Adipocyte (in vitro differentiated cells): Measurements from ENCODE around the gene ZNF213.

Experiments used
- DNase-seq: peaks from one replicate; pipeline ENCODE4 v3.0.0-alpha.2; 2015; ENCODE audit warnings: low read depth
- H3K27me3 ChIP-seq: replicated peaks from 2 replicates; pipeline ENCODE4 v1.7.0; 2013; ENCODE audit warnings: mild to moderate bottlenecking, low read length, moderate library complexity; ENCODE audit not compliant: control insufficient read depth, insufficient read depth
- H3K36me3 ChIP-seq: 2 replicates; pipeline ENCODE4 v1.7.0; 2013; ENCODE audit warnings: low read length, mild to moderate bottlenecking, moderate library complexity; ENCODE audit not compliant: control insufficient read depth, insufficient read depth, severe bottlenecking
- H3K4me1 ChIP-seq: 2 replicates; pipeline ENCODE4 v1.7.0; 2013; ENCODE audit warnings: mild to moderate bottlenecking, low read length, moderate library complexity; ENCODE audit not compliant: control insufficient read depth, insufficient read depth
- H3K4me3 ChIP-seq: 2 replicates; pipeline ENCODE4 v1.7.0; 2013; ENCODE audit warnings: mild to moderate bottlenecking, low read length, moderate library complexity
- H3K9ac ChIP-seq: 2 replicates; pipeline ENCODE4 v1.7.0; 2013; ENCODE audit warnings: mild to moderate bottlenecking, low read length, moderate library complexity
- H3K9me3 ChIP-seq: 2 replicates; pipeline ENCODE4 v1.7.0; 2013; ENCODE audit warnings: mild to moderate bottlenecking, low read length, moderate library complexity; ENCODE audit not compliant: control insufficient read depth

The ZNF213 gene

DNA sequence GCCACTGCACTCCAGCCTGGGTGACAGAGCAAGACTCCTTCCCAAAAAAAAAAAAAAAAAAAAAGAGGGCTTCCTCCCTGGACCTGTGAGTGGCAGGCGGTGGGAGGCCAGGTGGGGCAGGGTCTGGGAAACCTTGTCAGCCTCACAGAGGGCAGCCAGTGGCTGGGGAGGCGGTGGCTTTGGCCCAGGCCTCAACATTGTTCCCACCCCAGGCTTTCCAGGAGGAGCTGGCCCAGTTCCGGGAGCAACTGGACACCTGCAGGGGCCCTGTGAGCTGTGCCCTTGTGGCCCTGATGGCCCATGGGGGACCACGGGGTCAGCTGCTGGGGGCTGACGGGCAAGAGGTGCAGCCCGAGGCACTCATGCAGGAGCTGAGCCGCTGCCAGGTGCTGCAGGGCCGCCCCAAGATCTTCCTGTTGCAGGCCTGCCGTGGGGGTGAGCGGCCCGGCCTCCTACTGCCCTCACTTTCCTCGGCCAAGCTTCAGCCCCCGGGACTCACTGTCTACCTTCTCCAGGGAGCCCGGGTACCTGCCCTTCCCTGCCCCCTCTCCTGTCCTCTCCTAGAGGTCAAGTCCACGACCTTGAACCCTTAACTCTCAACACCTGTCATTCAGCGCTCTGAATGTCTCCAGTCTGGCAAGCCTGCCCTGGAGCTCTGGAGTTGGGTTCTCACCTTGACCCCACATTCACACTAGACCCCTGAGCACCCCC lies 12.4 kb downstream of the ZNF213 start:
- no peak overlapping the region for H3K4me3 ChIP-seq

DNA sequence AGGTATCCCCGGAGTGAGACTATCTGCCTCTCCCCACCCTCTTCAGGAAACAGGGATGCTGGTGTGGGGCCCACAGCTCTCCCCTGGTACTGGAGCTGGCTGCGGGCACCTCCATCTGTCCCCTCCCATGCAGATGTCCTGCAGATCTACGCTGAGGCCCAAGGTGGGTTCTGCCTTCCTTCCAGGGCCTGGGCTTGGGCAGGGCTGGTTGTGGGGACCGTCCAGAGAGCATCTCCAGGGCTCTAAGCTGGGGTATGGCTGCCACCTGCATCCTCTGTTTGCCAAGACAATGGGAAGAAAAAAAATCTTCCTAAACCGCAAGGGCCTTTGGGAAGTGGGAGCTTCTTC lies 12.9 kb downstream of the ZNF213 start:
- Histone ChIP-seq H3K27me3 (no peaks in the 10 kb centered on the region), H3K4me1 (peaks cover 13% of the 10 kb centered on the region), H3K36me3 (no peaks in the 10 kb centered on the region), H3K4me3 (no peak overlapping the region), H3K9me3 (no peaks in the 10 kb centered on the region), H3K9ac (no peak overlapping the region)
- no peak for DNase-seq

More for the DNA sequence above, 12.4 kb downstream of the ZNF213 start:
- no peaks in the 10 kb centered on the region for H3K27me3 ChIP-seq
- peaks cover under 1% of the 10 kb centered on the region for H3K36me3 ChIP-seq
- H3K9ac ChIP-seq = no peak overlapping the region
- H3K9me3 ChIP-seq = no peaks in the 10 kb centered on the region
- no peak for DNase-seq
- H3K4me1 ChIP-seq = peaks cover 10% of the 10 kb centered on the region

DNA sequence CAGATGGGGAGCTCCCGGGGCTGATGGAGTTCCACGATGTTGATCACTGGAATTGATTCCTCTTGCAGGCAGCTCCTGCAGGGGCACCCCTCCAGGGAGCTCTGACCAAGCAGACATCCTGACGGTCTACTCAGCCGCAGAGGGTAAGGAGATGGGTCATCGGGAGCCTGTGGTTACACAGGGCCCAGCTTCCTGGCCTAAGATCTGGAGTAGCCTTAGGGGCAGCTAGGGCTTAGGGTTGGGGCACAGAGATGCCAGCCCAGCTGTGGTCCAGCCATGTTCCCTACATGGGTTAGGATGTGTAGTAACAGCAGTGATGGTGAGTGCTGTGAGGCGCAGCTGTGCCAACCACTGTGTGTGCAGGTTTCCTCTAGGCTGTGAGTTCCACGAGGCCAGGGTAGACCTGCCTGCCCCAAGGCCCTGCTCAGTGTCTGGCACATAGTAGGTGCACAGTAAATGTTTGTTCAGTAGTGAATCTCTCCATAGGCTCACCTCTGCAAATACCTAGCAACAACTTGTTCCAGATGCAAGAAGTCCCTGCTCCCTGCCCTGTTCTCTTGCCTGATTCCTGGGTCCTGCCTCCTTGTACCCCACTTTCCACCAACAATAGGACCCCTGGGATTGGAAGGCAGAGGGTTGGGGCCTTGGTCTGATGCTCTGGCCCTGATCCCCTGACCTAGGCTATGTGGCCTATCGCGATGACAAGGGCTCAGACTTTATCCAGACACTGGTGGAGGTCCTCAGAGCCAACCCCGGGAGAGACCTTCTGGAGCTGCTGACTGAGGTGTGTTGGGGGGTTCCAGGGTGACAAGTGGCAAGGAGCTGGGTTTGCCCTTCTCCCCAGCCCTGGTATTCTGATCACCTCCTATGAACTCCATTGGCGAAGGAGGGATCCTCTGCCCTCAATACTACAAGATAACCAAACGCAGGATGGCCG lies 13.7 kb downstream of the ZNF213 start:
- DNase-seq = no peak
- H3K4me3 ChIP-seq = no peak overlapping the region
- H3K9me3 ChIP-seq = no peaks in the 10 kb centered on the region
- H3K4me1 ChIP-seq = peaks cover 13% of the 10 kb centered on the region
- no peaks in the 10 kb centered on the region for H3K36me3 ChIP-seq
- H3K9ac ChIP-seq = no peak overlapping the region
- no peaks in the 10 kb centered on the region for H3K27me3 ChIP-seq

DNA sequence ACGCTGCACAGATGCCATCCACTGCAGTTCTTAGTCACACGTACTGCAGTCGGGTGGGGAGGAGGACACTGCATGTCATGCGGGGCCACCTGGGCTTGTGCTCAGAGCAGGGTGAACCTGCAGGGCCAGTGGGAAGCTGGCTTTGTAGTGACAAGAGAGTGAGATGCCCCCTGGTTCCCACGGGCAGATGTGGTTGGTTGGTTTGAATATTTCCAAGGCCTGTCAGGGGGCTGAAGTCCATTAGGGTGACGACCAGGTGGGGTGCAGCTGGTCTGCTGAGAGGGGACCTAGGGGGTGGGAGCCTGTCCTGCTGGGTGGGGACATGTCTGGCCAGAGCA lies 14.3 kb downstream of the ZNF213 start:
- H3K4me3 ChIP-seq = no peak overlapping the region
- H3K27me3 ChIP-seq = no peaks in the 10 kb centered on the region
- H3K9ac ChIP-seq = peak overlapping the region; percentile 94
- H3K36me3 ChIP-seq = no peaks in the 10 kb centered on the region
- no peaks in the 10 kb centered on the region for H3K9me3 ChIP-seq
- peaks cover 13% of the 10 kb centered on the region for H3K4me1 ChIP-seq
- no peak for DNase-seq

DNA sequence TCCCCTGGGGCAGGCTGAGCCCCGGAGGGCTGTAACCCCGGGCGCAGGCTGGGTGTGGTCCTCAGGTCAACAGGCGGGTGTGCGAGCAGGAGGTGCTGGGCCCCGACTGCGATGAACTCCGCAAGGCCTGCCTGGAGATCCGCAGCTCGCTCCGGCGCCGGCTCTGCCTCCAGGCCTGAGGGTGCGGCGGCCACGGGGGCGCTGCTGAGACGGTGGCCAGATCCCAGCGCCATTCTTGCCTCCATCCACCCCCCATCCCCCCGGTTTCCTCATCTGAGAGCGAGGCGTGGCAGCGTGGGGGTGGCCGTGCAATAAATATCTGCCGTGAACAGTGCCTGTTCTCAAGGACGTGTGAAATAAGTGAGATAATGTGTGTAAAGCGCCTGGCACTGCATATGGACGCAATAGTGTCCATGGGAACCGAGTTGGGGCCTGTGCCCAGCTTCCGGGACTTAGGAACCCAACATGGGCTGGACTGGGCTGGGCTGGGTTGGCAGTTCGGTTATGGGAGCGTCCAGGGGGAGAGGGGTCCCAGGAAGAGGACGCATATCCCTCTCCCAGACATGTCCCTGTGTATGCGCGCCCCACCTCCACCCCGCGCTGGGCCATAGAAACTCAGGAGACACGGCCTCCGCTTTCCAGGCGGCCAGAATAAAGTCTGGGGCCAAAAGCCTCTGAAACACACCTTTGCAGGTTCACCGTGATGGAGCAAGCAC lies 15.0 kb downstream of the ZNF213 start:
- peak; percentile 76 for DNase-seq
- H3K4me3 ChIP-seq = peak overlapping the region; percentile 93

DNA sequence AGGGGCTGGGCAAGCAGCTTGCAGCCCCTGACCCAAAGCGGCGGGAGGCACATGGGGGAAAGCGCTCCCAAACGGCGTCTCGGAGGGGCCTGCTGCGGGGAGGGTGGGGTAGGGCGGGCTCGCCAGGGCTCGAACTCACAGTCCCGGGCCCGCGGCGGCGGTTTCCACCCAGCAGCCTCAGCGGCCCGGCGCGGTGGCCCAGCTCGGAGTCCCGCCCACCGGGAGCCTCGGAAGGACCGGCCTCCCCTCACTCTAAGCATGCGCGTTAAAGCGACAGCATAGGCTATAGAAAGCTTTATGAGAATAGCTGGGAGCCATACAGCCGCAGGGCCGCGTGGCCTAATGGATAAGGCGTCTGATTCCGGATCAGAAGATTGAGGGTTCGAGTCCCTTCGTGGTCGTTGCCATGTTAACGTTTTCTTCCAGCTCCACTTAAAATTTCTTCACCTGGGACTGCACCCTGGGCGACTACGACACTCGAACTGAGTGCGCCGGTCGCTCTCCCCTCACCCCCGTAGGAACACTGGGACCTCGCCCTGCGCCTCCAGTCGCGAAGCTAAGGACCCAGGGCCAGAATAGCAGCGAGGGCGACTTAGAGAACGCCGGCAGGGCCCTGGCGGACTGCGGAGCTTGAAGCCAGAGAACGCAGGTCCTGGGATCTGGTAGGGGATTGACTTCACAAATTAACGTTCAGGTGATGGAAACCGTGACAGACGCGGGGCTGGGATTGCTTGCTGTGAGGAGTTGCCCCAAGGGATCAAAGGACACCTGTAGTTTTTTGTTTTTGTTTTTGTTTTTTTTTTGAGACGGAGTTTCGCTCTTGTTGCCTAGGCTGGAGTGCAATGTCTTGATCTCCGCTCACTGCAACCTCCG lies 15.8 kb downstream of the ZNF213 start:
- peak overlapping the region; percentile 94 for H3K9ac ChIP-seq
- peaks cover 13% of the 10 kb centered on the region for H3K4me1 ChIP-seq
- no peaks in the 10 kb centered on the region for H3K36me3 ChIP-seq
- no peaks in the 10 kb centered on the region for H3K27me3 ChIP-seq
- no peaks in the 10 kb centered on the region for H3K9me3 ChIP-seq
- DNase-seq = peak; percentile 99
- H3K4me3 ChIP-seq = peak overlapping the region; percentile 93

More for the DNA sequence above, 15.0 kb downstream of the ZNF213 start:
- Histone ChIP-seq H3K36me3 (no peaks in the 10 kb centered on the region), H3K9ac (peak overlapping the region; percentile 94), H3K9me3 (no peaks in the 10 kb centered on the region), H3K27me3 (no peaks in the 10 kb centered on the region), H3K4me1 (peaks cover 13% of the 10 kb centered on the region)

DNA sequence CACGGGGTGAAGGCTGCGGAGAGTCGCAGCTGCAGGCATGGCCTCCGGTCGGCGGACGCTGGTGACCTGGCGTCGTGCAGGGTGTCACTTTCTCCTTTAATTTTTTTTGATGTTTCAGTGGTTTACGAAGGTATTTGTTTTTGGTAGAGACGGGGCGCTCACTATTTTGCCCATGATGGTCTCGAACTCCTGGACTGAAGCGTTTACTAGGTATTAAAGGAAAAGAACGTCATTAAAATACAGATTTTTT lies 17.1 kb downstream of the ZNF213 start:
- H3K9ac ChIP-seq = peak overlapping the region; percentile 51
- no peak for DNase-seq
- H3K27me3 ChIP-seq = no peaks in the 10 kb centered on the region
- no peaks in the 10 kb centered on the region for H3K9me3 ChIP-seq
- H3K4me1 ChIP-seq = peaks cover 13% of the 10 kb centered on the region
- H3K36me3 ChIP-seq = no peaks in the 10 kb centered on the region
- H3K4me3 ChIP-seq = peak overlapping the region; percentile 84

DNA sequence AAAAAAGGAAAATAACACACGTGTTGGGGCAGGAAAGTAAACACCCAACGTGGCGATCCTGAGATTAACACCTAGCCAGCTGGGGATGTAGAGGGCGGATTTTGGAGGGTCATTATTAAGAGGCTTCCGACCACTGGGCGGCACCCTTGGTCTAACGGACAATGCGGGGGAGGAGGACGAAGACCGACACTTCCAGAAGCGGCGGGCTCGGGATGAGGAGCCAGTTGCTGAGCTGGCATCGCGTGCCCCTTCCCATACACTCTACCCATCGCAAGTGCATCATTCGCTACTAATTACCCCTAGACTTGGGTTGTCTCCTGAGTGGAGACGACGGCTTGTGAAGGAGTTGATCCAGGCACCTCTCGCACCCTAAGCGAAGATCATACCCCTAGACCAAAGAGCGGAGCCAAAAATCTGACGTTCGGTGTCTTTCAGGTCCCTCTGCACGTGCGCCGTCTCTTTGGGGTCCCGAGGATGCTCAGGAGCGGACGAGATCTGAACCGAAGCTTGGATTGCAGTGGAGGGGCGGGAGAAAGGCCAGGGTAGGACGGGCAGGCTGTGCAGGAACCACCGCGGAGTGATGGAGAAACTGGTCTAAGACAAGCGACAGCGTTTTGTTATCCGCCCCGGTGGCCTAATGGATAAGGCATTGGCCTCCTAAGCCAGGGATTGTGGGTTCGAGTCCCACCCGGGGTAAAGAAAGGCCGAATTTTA lies 17.6 kb downstream of the ZNF213 start:
- DNase-seq = peak; percentile 92
- Histone ChIP-seq H3K4me3 (peak overlapping the region; percentile 84), H3K4me1 (peaks cover 14% of the 10 kb centered on the region), H3K36me3 (no peaks in the 10 kb centered on the region), H3K9ac (peak overlapping the region; percentile 51), H3K27me3 (no peaks in the 10 kb centered on the region), H3K9me3 (no peaks in the 10 kb centered on the region)

DNA sequence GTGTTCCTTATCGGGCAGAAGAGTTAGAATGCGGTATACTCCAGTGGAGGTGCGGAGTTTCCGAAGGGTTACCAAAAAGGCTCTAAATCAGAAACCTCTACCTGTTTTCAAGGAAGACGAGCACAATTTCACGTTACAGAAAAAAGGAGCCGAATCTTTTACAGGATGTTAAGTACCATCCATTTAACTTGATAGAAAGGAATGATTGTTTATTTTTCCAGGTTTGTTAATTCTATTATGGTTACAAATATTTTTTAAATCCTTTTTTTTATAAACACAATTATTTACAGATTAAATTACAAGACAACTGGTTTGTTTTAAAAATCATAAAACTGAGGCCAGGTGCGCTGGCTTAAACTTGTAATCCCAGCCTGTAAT lies 18.2 kb downstream of the ZNF213 start:
- no peak for DNase-seq
- H3K9me3 ChIP-seq = no peaks in the 10 kb centered on the region
- no peak overlapping the region for H3K4me3 ChIP-seq
- no peaks in the 10 kb centered on the region for H3K27me3 ChIP-seq
- no peak overlapping the region for H3K9ac ChIP-seq
- H3K36me3 ChIP-seq = no peaks in the 10 kb centered on the region
- peaks cover 19% of the 10 kb centered on the region for H3K4me1 ChIP-seq

DNA sequence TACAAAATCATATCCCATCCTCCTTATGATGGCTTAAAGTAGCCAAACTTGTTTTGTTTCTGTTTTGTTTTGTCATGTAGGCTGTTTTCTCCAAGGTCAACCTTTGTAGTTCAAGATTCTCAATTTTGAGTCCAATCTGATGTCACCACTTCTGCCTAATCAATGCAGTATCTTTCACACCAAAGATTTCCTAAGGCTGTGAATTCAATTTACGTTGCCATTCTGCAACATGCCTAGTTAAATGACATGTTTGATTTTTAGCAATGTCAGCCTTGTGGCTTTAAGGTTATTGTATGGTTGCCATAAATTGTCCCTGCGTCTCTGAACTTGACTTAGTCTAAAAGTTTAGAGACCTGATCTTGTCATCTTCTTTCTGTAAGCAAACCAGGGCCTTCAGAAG lies 20.4 kb downstream of the ZNF213 start:
- H3K4me1 ChIP-seq = peaks cover 21% of the 10 kb centered on the region
- DNase-seq = no peak
- H3K36me3 ChIP-seq = no peaks in the 10 kb centered on the region
- no peaks in the 10 kb centered on the region for H3K27me3 ChIP-seq
- no peak overlapping the region for H3K4me3 ChIP-seq
- H3K9ac ChIP-seq = no peak overlapping the region
- no peaks in the 10 kb centered on the region for H3K9me3 ChIP-seq
